Activated effector memory CD4-positive, alpha-beta T cell treated with Interleukin-2 at 50 U/mL for 16 hours (primary cell): Measurements from ENCODE around the gene FANCC.
"Not testable (repeated sequence)": the region's sequence is repeated elsewhere in the genome, so short reads cannot be mapped to it uniquely, and the experiment has no call there.

Source experiments
- DNase-seq: peaks from one replicate; pipeline ENCODE4 v3.0.0-alpha.2; 2020

The FANCC gene

DNA sequence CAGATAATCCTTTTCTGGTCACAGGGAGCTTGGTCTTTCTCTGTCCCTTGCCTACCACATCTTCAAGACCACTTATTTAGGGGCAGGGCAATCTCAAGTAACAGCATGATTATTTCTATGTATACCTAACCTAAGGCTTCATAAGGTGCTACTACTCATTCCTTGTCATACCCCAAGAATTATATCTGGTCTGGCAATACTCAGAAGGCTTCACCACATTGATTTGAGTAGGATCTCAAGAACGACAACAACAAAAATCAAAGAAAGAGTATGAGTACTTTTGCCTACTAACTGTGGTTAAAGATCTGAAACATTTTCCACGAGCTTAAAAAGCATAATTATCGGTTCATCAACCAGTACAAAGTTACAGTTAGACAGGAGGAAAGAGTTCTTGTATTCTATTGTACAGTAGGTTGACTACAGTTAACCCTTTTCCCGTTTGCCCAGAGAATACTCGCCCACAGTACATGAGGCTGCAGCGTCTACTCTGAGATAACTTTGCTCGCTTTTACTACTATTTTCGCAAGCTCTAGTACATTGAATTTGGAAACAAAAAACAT lies 41.0 kb downstream of the FANCC start:
- no peak for DNase-seq

DNA sequence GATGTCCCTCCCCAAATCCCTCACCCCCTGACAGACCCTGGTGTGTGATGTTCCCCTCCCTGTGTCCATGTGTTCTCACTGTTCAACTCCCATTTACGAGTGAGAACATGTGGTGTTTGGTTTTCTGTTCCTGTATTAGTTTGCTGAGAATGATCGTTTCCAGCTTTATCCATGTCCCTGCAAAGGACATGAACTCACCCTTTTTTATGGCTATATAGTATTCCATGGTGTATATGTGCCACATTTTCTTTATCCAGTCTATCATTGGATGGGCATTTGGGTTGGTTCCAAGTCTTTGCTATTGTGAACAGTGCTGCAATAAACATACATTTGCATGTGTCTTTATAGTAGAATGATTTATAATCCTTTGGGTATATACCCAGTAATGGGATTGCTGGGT lies 43.3 kb downstream of the FANCC start:
- not testable (repeated sequence) for DNase-seq

DNA sequence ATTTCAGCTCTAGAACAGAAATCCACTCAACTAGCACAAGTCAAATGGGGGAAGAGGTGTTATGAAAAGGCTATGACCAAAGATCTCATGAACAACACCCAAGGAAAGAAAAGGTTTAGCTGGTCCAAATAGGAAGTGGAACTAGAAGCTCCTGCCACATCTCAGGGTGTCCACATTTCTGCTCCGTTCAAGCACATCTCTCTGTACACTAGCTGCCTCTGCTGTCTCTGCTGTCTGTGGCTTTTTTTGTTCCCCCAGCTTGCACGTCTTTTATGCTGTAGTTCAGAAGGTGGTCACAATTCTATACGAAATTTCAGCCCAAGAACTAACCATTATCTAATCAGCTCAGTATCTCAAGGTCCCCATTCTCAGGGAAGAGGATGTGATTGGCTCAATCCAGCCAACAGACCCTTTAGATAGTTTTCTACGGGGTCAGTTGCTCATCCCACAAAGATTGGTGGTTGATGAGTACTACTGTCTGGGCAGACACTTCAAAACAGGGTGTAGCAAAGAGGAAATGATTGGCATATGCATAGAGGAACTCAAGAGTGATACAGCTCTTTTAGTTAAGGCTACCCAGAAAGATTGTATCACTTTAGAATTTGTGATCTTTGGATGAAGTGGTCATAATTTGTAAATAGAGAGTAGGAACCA lies 44.0 kb downstream of the FANCC start:
- no peak for DNase-seq

DNA sequence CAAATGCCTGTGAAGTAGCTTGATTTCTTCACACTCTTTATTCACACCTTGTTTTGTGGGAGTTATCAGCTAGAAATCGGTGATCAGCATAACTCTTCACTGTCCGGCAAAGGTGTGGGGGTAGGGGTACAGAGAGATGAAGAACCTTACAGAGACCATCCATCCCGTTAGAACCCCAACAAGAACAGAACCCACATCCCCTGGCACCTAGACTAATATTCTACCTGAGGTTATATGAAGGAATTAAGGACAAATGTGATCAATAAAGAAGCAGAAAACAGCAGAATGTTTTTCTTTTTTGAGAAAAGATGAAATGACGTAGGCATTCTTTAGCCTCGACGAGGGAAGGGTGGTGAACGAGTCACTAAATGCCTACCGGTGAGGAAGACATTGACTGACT lies 44.7 kb downstream of the FANCC start:
- DNase-seq = no peak

DNA sequence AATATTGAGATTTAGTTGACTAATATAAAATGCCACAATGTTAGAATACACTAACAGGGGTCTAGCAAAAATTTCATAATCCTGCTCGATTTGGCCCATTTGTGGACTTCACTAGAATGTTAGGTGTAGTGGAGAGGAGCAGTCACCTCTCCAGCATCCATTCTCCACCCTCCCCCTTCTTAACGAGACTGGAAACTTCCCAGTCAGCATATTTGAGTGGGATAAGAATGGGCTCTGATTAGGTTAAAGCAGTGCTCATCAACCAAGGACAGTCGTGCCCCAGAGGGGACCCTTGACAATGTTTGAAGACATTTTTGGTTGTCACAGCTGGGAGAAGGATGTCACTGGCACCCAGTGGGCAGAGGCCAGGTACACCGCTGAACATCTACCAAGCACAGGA lies 46.7 kb downstream of the FANCC start:
- no peak for DNase-seq

DNA sequence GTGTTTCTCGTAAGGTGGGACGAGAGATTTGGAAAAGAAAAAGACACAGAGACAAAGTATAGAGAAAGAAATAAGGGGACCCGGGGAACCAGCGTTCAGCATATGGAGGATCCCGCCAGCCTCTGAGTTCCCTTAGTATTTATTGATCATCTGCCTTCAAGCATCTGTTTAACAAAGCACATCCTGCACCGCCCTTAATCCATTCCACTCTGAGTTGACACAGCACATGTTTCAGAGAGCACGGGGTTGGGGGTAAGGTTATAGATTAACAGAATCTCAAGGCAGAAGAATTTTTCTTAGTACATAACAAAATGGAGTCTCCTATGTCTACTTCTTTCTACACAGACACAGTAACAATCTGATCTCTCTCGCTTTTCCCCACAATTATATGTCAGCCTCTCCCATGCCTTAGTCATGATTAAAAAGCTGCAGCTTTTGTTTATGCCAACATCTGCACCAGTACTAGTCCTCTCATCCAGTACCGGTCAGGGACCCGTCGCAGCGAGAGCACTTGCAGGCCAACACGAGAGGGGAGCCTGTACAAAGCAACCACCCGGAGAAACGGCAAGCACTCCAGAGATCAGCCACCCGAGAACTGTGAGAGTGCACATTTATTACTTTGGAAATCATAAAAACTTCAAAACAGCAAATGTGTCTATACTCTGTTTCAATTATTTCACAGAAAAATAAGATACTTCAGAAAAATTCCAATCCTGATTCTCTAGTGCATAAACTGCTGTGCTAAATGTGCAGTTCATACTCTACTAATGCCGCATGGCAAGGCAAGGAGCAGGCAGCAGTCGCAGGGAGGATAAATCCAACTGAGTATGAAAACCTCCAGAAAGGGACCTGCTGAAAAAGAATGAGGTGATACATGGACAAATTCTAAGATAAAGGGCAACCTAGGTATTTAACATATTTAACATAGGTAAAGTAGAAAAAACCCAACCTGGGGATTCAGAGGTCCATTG lies 47.4 kb downstream of the FANCC start:
- DNase-seq = not testable (repeated sequence)

DNA sequence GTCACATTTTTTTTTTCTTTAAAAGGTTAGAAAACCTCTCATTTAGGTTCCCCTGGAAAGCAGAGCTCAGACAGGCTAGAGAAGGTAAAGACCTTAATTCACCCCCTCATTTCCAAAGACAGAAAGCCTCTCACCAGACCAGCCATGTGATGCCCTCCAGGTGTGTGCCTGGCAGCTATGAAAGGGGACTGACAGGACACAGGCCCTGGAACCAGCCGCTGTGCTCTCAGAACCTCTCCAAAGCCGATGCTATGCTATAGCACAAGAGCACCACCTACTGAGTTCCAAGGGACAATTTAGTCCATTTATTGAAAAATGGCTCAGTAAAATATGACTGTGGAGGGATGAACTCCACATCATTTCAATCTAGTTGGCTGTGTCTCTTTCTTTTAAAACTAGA lies 48.8 kb downstream of the FANCC start:
- no peak for DNase-seq

DNA sequence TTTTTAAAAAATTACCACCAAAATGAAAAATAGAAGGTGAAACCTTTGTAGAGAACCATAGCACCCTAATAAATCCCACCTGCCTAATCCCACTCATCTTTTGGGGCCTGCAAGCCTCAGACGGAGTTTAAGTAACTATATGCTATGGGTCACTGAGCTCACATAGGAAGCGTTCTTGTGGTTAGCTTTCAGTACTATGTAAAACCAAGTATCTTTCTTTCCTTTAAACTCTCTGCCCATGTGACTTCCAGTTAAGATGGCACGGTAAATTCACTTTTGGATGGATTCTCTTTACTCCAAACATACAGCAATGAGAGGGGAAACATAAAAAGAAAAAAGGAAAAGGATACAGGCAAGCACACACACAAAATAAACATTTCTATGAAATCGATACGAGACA lies 50.9 kb downstream of the FANCC start:
- no peak for DNase-seq

DNA sequence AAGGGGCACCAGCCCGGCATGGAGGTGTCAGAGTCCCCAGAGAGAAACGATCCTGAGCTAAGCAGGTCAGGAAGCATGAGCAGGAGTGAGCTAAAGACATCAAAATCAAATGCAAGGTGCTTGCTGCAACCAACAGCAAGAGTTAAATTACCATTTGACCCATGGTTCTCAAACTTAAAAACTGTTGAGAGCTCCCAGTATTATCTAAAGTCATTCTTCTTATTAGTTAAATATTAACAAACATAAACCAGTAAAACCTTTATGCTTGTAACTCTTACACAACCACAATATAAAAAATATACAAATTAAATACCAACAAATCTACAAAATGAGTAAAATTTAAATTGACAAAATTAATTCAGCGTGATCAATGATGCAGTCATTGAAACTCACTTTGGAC lies 51.5 kb downstream of the FANCC start:
- no peak for DNase-seq

DNA sequence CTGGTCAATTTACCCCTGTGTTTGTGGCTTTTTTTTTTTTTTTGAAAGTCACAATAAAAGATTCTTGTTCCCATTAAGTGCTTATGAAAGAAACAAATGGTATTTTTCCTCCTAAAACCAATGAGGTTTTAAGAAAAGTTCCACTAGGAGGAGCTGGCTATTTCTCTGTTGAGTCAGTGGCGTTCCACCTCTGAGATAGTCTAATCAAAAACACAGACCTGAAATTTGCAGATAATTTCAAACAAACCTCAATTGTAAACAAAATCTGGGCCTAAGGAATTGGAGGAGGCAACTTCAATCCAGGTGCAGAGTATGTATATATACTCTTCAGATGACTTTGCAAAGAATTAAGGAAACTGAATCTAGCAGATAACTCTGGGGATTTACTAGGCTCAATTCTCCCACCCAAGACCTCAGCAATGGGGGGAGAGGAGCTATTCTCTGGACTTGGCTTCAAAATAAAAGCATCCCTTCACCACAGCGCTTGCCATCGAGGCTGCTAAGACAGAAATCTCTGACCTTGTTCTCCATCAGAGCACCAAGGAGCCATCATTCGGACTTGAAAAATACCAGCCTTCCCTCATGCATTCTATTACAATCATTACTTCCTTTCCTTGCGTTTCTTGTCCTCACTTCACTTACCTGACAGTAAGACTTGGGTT lies 52.4 kb downstream of the FANCC start:
- no peak for DNase-seq

DNA sequence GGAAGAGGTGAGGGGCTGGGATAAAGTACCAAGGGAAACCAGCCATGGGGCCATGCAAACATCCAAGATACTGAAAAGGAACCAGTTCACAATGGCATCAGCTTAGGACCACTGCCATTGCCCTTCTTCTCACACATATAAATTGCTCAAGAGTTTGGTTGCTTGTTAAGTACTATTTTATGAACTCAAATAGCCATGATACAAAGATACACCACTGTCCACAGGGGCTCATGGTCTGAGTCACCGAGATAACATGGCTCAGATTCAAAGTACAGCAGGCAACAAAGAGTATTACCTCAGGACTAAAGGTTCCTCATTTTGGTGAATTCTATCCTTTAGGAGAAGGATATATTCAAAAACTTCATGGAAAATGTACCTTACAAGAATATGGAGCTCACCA lies 55.6 kb downstream of the FANCC start:
- no peak for DNase-seq

DNA sequence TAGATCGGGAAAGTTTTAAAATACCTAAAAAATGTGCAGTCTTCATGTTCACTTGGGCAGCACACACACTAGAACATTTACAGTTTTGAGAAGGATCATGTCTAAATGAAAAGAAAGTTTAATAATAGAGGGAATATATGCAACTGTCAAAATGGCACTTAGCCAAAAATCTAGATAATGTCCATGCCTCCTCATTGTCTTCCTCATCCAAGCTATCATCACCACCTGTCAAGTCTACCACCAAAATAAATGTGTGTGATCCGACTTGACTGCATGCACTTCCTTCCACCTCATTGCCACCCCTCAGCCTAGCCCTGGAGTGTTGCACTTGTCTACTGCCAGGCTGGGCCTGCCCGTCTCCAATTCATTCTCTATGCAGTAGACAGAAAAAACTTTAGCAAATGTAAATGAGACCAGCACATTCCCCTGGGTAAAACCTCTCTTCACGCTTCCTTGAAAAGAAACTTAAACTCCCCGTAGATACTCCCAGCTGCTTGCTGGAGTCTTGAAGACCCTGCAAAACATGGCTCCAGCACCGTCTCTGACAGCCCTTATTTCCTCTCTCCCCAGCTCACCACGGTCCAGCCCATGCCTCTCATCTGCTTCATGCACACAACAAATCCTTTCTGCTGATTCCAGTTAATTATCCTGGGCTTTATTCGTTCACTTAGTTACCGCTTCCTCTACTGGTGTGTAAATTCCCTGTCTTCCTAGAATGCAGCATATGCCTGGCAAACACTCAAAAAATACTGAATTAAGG lies 66.9 kb downstream of the FANCC start:
- no peak for DNase-seq

DNA sequence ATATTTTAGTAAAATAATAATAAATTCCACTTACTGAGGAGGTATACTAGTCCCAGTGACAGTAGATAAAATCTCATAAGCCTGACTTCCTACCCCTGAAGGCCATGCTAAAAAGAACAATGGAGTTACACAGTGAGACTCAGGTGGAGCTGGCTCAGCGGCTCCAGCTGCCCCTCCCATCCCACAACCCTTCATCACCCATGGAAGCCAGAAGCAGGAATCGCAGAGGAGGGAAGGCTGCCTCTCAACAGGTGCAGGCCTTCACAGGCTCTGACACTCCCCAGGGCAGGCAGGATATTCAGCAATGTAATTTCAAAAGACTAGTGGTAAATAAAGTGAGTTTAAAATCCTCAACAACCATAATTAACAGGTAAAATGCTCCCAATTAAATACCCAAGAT lies 67.5 kb downstream of the FANCC start:
- DNase-seq = no peak

DNA sequence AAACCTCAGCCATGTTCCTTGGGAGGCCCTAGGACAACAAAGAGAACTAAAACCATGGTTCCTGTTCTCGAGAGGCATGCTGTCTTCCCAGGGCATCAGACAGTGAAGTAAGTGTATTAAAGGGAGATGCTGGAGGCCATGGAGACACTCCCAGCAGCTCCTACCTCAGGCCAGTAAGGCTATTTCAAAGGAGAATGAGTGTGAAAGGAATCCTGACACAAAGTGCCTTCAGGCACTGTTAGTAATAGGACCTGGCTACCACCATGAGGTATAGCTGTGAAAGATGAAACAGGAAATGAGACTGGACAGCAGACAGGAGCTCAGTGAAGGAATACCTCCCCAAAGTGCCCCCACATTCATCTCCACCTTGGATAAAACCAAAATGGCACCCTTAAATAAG lies 71.0 kb downstream of the FANCC start:
- DNase-seq = no peak

DNA sequence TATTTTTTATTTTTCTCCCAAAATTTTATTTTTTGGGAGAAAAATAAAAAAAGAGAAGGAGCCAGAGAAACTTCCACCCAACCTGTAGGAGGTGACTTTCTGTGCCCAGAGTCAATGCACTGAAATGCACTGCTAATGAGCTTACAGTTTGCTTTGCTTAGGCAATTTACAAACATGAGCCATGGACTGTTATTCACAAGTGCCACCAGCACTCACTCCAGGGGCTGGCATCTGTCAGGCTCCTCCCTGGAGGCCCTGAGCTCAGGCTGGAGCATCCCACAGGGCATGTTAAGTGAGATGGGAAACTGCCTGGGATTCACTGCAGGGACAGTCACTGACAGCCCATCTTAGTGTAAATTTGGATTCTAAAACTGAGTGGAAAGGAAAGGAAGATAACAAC lies 74.9 kb downstream of the FANCC start:
- no peak for DNase-seq

DNA sequence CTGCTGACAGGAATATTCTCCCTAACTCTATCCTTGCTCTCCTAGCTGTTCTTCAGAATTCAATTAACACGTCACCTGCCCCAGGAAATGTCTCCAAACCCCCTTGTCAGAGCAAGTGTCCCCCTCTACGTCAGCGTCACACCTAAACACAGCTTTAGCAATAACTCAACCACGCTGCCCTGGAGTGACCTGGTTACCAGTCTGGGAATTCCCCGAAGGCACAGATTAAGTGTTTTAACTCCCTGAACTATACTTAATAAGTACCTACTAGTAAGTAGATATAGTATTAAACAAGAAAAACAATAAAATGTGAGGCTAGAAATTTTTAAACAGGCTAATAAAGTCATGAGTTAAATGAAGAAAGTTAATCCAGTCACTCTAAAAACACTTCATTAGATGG lies 78.4 kb downstream of the FANCC start:
- DNase-seq = no peak

DNA sequence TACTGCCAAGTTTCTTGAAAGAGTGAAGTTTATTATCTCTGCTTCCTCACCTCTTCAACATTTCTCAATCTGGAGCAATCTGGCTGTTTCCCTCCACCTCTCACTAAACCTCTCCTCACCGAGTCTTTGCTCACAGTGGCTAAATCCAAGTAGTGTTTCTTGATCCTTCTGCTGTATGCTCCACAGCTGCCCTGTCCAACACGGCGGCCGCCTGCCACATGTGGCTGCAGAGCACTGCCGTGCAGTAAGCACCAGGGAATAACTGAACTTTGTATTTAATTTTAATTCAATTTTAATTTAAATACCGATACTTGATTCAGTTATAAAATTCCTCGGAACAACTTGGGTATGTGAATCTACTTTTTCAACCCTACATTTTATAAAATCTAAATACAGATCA lies 80.2 kb downstream of the FANCC start:
- DNase-seq = no peak

DNA sequence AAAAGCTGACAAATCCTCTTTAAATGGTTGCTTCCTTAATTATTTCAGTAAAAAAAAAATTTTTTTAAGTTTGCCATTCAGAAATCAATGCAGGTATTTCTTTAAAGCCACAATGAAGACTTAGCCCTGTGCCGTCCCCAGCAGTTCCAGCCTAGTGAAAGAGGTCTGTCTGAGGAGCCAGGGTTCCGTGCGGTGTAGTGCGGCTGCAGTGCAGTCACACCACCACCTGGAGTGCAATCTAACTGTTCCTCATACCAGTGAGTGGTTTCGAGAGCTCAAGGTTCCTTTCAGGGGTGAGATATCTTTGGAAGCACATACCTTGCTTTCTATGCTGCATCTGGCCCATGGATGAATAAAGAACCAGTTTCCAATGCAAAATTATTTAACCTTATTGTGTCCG lies 87.5 kb downstream of the FANCC start:
- no peak for DNase-seq

DNA sequence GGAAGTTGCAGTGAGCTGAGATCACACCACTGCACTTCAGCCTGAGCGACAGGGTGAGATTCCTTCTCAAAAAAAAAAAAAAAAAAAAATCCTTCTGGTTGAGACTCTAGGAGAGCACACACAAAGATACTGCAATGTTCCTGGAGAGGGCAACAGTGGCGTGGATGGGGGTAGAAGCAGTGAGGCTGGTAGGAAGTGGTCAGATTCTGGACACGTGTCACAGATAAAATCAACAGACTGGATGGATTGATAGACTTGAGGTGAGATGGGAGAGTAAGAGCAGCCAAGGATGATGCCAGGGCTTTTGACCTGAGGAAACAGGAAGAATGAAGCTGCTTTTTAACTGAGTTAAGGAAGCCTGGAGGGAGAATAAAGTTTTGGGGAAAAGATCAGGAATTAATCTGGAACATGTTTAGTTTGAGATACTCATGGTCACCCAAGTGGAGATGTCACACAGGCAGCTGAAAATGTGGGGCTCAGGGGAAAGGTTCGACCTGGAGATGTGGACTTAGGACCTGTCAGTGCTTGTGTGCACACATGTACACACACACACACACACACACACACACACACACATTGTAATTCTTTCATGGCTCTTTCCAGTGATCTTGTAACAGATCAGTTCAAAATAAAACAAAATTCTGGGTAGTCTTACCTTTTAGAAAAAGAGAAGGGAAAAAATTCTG lies 88.1 kb downstream of the FANCC start:
- DNase-seq = no peak

DNA sequence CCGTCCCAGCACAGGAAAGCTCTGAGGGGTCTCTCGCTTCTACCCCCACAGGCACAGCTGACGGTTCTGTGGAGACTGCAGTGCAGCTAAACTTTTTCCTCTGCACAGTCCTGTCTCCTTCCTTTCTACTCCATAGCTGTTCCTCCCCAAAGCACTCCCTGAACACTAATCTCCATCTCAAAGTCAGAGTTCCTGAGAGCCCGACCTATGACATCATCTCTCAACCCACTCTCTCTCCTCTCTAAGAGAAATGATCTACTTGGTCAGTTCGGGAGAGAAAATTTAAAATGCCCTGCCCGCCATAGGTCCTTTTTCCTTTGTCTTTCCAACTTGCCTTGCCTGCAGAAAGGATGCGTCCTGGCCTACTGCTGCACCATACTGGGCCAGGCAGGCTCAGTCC lies 90.6 kb downstream of the FANCC start:
- DNase-seq = no peak

DNA sequence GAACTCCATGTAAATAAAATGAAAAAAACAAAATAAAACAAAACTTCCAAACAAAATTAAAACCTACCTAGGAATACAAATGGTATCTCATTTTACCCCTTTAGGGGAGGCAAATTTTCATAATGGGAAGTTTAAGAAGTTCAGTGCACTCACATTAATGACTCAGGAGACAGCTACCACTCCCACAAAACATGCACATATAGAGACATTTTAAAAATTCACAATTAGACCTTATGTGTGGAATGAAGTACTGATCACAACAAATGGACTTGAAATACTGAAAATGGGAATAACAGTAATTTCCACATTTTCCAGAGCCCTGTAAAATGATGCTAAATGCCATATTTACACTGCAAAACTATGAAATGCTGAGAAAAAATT lies 91.8 kb downstream of the FANCC start:
- DNase-seq = no peak

DNA sequence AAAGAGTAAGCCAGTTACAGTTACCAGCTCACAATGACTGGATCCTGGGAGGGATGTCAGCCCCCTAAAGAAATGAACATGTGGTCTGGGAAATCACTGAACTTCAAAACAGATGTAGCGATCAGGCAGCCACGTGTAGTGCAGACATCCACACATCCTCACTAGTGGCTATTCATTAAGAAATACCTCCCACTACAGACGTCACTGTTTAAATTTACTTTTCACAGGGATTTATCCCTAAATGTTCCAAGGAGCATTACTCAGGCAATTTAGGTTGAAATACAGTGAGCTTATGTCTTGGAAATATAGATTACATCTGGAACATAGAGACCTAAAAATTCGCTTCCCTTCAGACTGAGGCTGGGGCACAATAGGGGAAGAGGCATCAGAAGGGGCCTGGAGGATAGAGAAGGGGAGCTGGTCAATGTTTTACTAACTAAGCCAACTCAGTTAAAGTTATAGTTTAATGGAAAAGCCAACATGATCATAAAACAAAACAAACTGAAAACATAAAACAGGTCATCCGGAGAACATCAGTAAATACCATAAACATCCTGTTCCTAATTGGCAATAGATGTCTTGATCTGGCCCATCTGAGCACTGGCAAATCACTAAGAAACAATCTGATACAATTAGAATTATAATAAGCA lies 92.3 kb downstream of the FANCC start:
- DNase-seq = no peak
